Medulla oblongata (tissue), 1 donor: Measurements from ENCODE around the gene FBXO46.
"Not testable (repeated sequence)": the region's sequence is repeated elsewhere in the genome, so short reads cannot be mapped to it uniquely, and the experiment has no call there.

ENCODE experiments used
- DNase-seq: peaks from one replicate; pipeline ENCODE4 v3.0.0-alpha.2; 2015; ENCODE audit errors: extremely low spot score

Gene FBXO46

GRCh38 chr19:45766296-45766868 lies 35.7 kb upstream of the FBXO46 start:
- DNase-seq, result no peak

GRCh38 chr19:45765702-45766295 lies 35.1 kb upstream of the FBXO46 start:
- no peak for DNase-seq

- no peak for DNase-seq
Measured at GRCh38 chr19:45764945-45765701, 34.4 kb upstream of the FBXO46 start.

- no peak for DNase-seq
Measured at GRCh38 chr19:45764475-45764874, 33.8 kb upstream of the FBXO46 start.

GRCh38 chr19:45763691-45764294 lies 33.1 kb upstream of the FBXO46 start:
- no peak for DNase-seq

GRCh38 chr19:45762870-45763631 lies 32.4 kb upstream of the FBXO46 start:
- no peak for DNase-seq

- DNase-seq, result no peak
Measured at GRCh38 chr19:45761714-45762113, 31.0 kb upstream of the FBXO46 start.

- no peak for DNase-seq
Measured at GRCh38 chr19:45758921-45759320, 28.2 kb upstream of the FBXO46 start.

GRCh38 chr19:45757695-45758094 lies 27.0 kb upstream of the FBXO46 start:
- DNase-seq, result no peak

- DNase-seq, result no peak
Measured at GRCh38 chr19:45754323-45754722, 23.6 kb upstream of the FBXO46 start.

- DNase-seq, result no peak
Measured at GRCh38 chr19:45753548-45753947, 22.9 kb upstream of the FBXO46 start.

- DNase-seq, result no peak
Measured at GRCh38 chr19:45752639-45753038, 21.9 kb upstream of the FBXO46 start.

- not testable (repeated sequence) for DNase-seq
Measured at GRCh38 chr19:45751483-45751882, 20.8 kb upstream of the FBXO46 start.

GRCh38 chr19:45747513-45747912 lies 16.8 kb upstream of the FBXO46 start:
- DNase-seq, result no peak

- DNase-seq, result no peak
Measured at GRCh38 chr19:45746866-45747265, 16.2 kb upstream of the FBXO46 start.

- no peak for DNase-seq
Measured at GRCh38 chr19:45745606-45746005, 14.9 kb upstream of the FBXO46 start.

GRCh38 chr19:45742969-45743368 lies 12.3 kb upstream of the FBXO46 start:
- DNase-seq, result no peak

- DNase-seq, result no peak
Measured at GRCh38 chr19:45739498-45740439, 9.1 kb upstream of the FBXO46 start.

- DNase-seq, result no peak
Measured at GRCh38 chr19:45733160-45733810, 2.6 kb upstream of the FBXO46 start, which contains the start of gene MEIOSIN. Gene MEIOSIN, plus strand, starts transcription at chr19:45733439. Its CDS starts 1,938 bp downstream, at chr19:45735377.

GRCh38 chr19:45729800-45730290 lies 851 bp downstream of the FBXO46 start:
- DNase-seq, result no peak
